K562 (cell line): ENCODE measurements around the gene TULP4. TPM values are rescaled to one million over a fixed set of nuclear protein-coding genes. Genes with fewer than 3 reads are reported as not detected.
A peak's percentile ranks its signal among the peaks of the same experiment; 100 is the strongest.
"Not testable (repeated sequence)": the region's sequence is repeated elsewhere in the genome, so short reads cannot be mapped to it uniquely, and the experiment has no call there.

ENCODE experiments used
- ATAC-seq: fragments of 200-7000 bp; cut with Tn5 transposase; 3 replicates; pipeline ENCODE4 v1.9.1; 2020; ENCODE audit warnings: moderate library complexity
- BruUV-seq: library from RNA; stranded (reverse); fragments of 400-500 nt; replicated peaks from 2 replicates; lab custom pipeline; 2021; lab: Mats Ljungman, UMichigan
- CTCF ChIA-PET: fragments of 300-600 bp; formaldehyde crosslinking; extraction: SDS; loops from one replicate; lab custom pipeline; 2021; ENCODE audit warnings: low intra/inter-chr PET ratio; lab: Yijun Ruan, JAX
- POLR2A ChIA-PET: fragments of 300-600, 350-650 bp; sonication (Branson Sonifier 250); formaldehyde crosslinking; extraction: SDS; loops from one replicate; lab custom pipeline; 2021; ENCODE audit warnings: antibody characterized with exemption, inconsistent platforms; lab: Yijun Ruan, JAX
- DNase-seq, 4 experiments: peaks; one replicate each; pipeline versions ENCODE4 v3.0.0 to v3.0.0-alpha.2; 2011 to 2018; ENCODE audit warnings: low spot score in 3 of 4, mixed read lengths in 3 of 4; ENCODE audit errors: extremely low read depth in 1 of 4
- FAIRE-seq: peaks from 2 replicates; lab custom pipeline; 2011; peaks lifted over from hg19 to GRCh38; lab: Jason Lieb, UNC
- H2AFZ ChIP-seq: 2 replicates; pipeline ENCODE4 v1.6.0; 2011; ENCODE audit warnings: low read depth, low read length, control low read depth, inconsistent platforms
- H3K27ac ChIP-seq: fragments of 200-600 bp; 3 replicates; pipeline ENCODE4 v1.8.0; 2011; ENCODE audit warnings: low read depth, mild to moderate bottlenecking, control low read depth, inconsistent platforms, low read length, moderate library complexity, mixed read lengths; ENCODE audit errors: extremely low read depth
- H3K27me3 ChIP-seq, 2 experiments: fragments of 300-600 bp in 1 of 2; 2 replicates in 1 of 2; 3 replicates in 1 of 2; pipeline versions ENCODE4 v1.6.0 to v1.8.0; 2011; ENCODE audit warnings: inconsistent platforms in 2 of 2, low read length in 2 of 2, mild to moderate bottlenecking in 1 of 2, mixed read lengths in 1 of 2, moderate library complexity in 1 of 2; ENCODE audit not compliant: control insufficient read depth in 2 of 2, insufficient read depth in 2 of 2
- H3K36me3 ChIP-seq: fragments of 300-600 bp; 3 replicates; pipeline ENCODE4 v1.8.0; 2011; ENCODE audit warnings: mild to moderate bottlenecking, low read length, inconsistent platforms; ENCODE audit not compliant: control insufficient read depth, insufficient read depth
- H3K4me1 ChIP-seq, 2 experiments: fragments of 200-600 bp in 1 of 2; replicated peaks in 1 of 2; 2 replicates in 1 of 2; 3 replicates in 1 of 2; pipeline versions ENCODE4 v1.5.1 to v1.8.0; 2011; ENCODE audit warnings: inconsistent platforms in 2 of 2, low read length in 2 of 2, mild to moderate bottlenecking in 1 of 2, mixed read lengths in 1 of 2, moderate library complexity in 1 of 2; ENCODE audit not compliant: control insufficient read depth in 2 of 2, insufficient read depth in 2 of 2
- H3K4me2 ChIP-seq: 2 replicates; pipeline ENCODE4 v1.6.1; 2011; ENCODE audit warnings: low read length, control low read depth, inconsistent platforms, mixed read lengths; ENCODE audit not compliant: insufficient read depth
- H3K4me3 ChIP-seq: fragments of 200-600 bp; sonication (generic), shearing (Covaris generic); 2 replicates; pipeline ENCODE4 v1.5.1; 2016; ENCODE audit warnings: control low read depth, inconsistent platforms
- H3K79me2 ChIP-seq: fragments of 200-600 bp; 3 replicates; pipeline ENCODE4 v1.8.0; 2011; ENCODE audit warnings: low read length, inconsistent platforms; ENCODE audit not compliant: control insufficient read depth, insufficient read depth
- H3K9ac ChIP-seq, 2 experiments: 2 replicates each; pipeline versions ENCODE4 v1.6.0 to v1.6.1; 2011; ENCODE audit warnings: low read depth in 2 of 2, low read length in 2 of 2, control low read depth in 1 of 2, inconsistent platforms in 1 of 2, mild to moderate bottlenecking in 1 of 2, mixed read lengths in 1 of 2; ENCODE audit not compliant: insufficient read depth in 1 of 2
- H3K9me1 ChIP-seq: one replicate; pipeline ENCODE4 v1.6.0; 2011; ENCODE audit warnings: inconsistent platforms, mild to moderate bottlenecking, low read length, moderate library complexity; ENCODE audit not compliant: control insufficient read depth, insufficient read depth
- H3K9me3 ChIP-seq: replicated peaks from 2 replicates; pipeline ENCODE4 v1.5.1; 2011; ENCODE audit warnings: low read depth, low read length, inconsistent platforms; ENCODE audit not compliant: control insufficient read depth, insufficient read depth
- H4K20me1 ChIP-seq: replicated peaks from 2 replicates; pipeline ENCODE4 v1.6.1; 2011; ENCODE audit warnings: low read length, inconsistent platforms, mixed read lengths; ENCODE audit not compliant: control insufficient read depth, insufficient read depth
- ATF1 ChIP-seq, 2 experiments: fragments of 450-650 bp in 1 of 2; IDR thresholded peaks; 2 replicates each; pipeline ENCODE4 v1.6.1; 2016; ENCODE audit warnings: missing compliant biosample characterization in 1 of 2, missing genetic modification characterization in 1 of 2
- BCOR ChIP-seq: fragments of 450-650 bp; IDR thresholded peaks from 2 replicates; pipeline ENCODE4 v1.6.1; 2016
- FOXP1 ChIP-seq: sonication (generic); formaldehyde crosslinking; IDR thresholded peaks from 2 replicates; pipeline ENCODE4 v1.8.0; 2022; ENCODE audit warnings: mild to moderate bottlenecking, missing genetic modification reagents
- HNRNPL ChIP-seq: fragments of 200-400 bp; formaldehyde crosslinking; IDR thresholded peaks from 2 replicates; pipeline ENCODE4 v1.6.1; 2017; ENCODE audit warnings: low read depth, mild to moderate bottlenecking, low read length
- MCM3 ChIP-seq: fragments of 450-650 bp; IDR thresholded peaks from 2 replicates; pipeline ENCODE4 v1.6.1; 2016
- MYC ChIP-seq, 2 experiments: fragments of 250-450 bp in 1 of 2; sonication (Bioruptor Pico) in 1 of 2; IDR thresholded peaks; 2 replicates each; pipeline versions ENCODE4 v1.5.1 to v1.6.1; 2012 to 2021; ENCODE audit warnings: low read depth in 2 of 2, borderline replicate concordance in 1 of 2, improper control_type of control experiment in 1 of 2, low read length in 1 of 2, mild to moderate bottlenecking in 1 of 2, moderate library complexity in 1 of 2
- SUPT5H ChIP-seq: fragments of 450-650 bp; IDR thresholded peaks from 2 replicates; pipeline ENCODE4 v1.6.1; 2016
- TAL1 ChIP-seq: fragments of 450-650 bp; IDR thresholded peaks from 2 replicates; pipeline ENCODE4 v1.6.1; 2016; ENCODE audit warnings: mild to moderate bottlenecking
- ZNF146 ChIP-seq: IDR thresholded peaks from one replicate; pipeline ENCODE4 v1.6.1; 2018; ENCODE audit warnings: missing compliant biosample characterization; ENCODE audit not compliant: unreplicated experiment
- ZNF668 ChIP-seq: fragments of 250-450 bp; sonication (Bioruptor Pico); IDR thresholded peaks from 2 replicates; pipeline ENCODE4 v1.8.0; 2022; ENCODE audit warnings: mild to moderate bottlenecking, inconsistent platforms
- WGBS: fragments of 100-300 bp; shearing (Covaris generic); methylation state at CpG from one replicate; pipeline ENCODE4 v1.1.6; 2016; ENCODE audit warnings: low coverage, mixed read lengths; ENCODE audit not compliant: insufficient coverage; ENCODE audit errors: missing lambda C conversion rate; 5-methylcytosine and 5-hydroxymethylcytosine counted together
- in situ Hi-C: fragments of 300-500 bp; cut with MboI; formaldehyde crosslinking; loops from 4 replicates; pipeline ENCODE4 v1.15.0; 2018; ENCODE audit warnings: inconsistent platforms, mixed read lengths
- intact Hi-C: fragments of 100-400 bp; cut with micrococcal nuclease; formaldehyde crosslinking; loops from 2 replicates; pipeline ENCODE4 v1.14.2; 2022
- polyA plus RNA-seq, 8 experiments: library from polyadenylated mRNA; depleted of rRNA in 4 of 8; stranded (reverse) in 5 of 8; unstranded in 3 of 8; fragments of >200 nt; fragmentation: Nextera tagmentation in 2 of 8; fragmentation: Illumina TruSeq in 1 of 8; extraction: Ambion mirVana in 2 of 8; extraction: Trizol in 1 of 8; gene quantifications; 2 replicates each; pipeline versions ENCODE4 v1.2.1 to v1.2.3, GENCODE V29; 2011 to 2014; ENCODE audit warnings: inconsistent platforms in 1 of 8, missing spikeins in 1 of 8
- total RNA-seq, 7 experiments: library from RNA; depleted of rRNA in 6 of 7; stranded (reverse); fragments of >200 nt in 6 of 7; fragmentation: Illumina TruSeq in 2 of 7; extraction: Trizol in 2 of 7; gene quantifications; 2 replicates each; pipeline versions ENCODE4 v1.2.1 to v1.2.3, GENCODE V29; 2011 to 2021; ENCODE audit warnings: low replicate concordance in 1 of 7
- TF ChIP-seq, protein P1 (sequence below): fragments of 450-650 bp; IDR thresholded peaks from 2 replicates; pipeline ENCODE4 v1.6.1; 2018; ENCODE audit not compliant: partially characterized antibody

Gene TULP4
- total and polyA plus RNA-seq, 9 of the 15 experiments (the other 6 are each of a cell fraction or from before 2014, with no cell fraction given) = 1.2 to 50.4 (median 11.0) TPM

DNA sequence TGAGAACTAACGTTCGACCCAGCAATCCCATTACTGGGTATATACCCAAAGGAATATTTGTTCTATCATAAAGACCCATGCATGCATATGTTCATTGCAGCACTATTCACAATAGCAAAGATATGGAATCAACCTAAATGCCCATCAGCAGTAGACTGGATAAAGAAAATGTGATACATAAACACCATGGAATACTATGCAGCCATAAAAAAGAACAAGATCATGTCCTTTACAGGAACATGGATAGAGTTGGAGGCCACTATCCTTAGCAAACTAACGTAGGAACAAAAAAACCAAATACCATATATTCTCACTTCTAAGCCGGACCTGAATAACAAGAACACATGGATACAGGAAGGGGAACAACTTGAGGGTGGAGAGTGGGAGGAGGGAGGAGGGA is 165.5 kb downstream of the TULP4 start:
- H3K9ac ChIP-seq, H3K4me3 ChIP-seq, CTCF ChIA-PET, H2AFZ ChIP-seq, in situ Hi-C loops, BruUV-seq, H3K4me2 ChIP-seq, DNase-seq, FAIRE-seq, H3K9me3 ChIP-seq, H3K27me3 ChIP-seq, POLR2A ChIA-PET, H3K9me1 ChIP-seq, H3K79me2 ChIP-seq, H3K27ac ChIP-seq, ATAC-seq, H4K20me1 ChIP-seq, intact Hi-C loops: not testable (repeated sequence)
- Histone ChIP-seq H3K4me1 (peaks cover 3 to 15% of the 10 kb centered on the region in 2 experiments; a peak in 4 of 5 replicates), H3K36me3 (peaks cover 28% of the 10 kb centered on the region; the same call in 2 of the 3 replicates)
- TF ChIP-seq ZNF146 (CRISPR knock-in tag) = peak; percentile 96
- 0 out of 2 replicates have a peak, but pooled peaks have one; percentile 40 for TF ChIP-seq BCOR
- 86% methylated on average over 4 of the region's 4 CpGs for whole genome bisulfite sequencing

DNA sequence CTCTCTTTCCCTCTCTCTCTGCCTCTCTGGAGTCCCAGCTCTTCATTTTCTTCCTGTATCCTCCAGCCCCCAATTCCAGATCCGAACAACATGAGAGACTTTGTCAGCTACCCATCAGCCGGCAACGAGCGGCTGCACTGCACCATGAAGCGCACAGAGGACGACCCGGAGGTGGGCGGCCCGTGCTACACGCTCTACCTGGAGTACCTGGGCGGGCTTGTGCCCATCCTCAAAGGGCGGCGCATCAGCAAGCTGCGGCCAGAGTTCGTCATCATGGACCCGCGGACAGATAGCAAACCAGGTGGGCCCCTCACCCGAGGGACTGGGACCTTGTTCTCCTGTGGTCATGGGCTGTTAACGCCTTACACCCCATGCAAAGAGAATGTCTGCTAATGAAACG is 168.7 kb downstream of the TULP4 start:
- Histone ChIP-seq H3K4me1 (peaks cover 0 to 3% of the 10 kb centered on the region in 2 experiments; a peak in 3 of 5 replicates), H3K27ac (no peak overlapping the region), H2AFZ (no peak overlapping the region), H3K4me3 (no peak overlapping the region), H4K20me1 (no peaks in the 10 kb centered on the region), H3K27me3 (no peaks in the 10 kb centered on the region), H3K79me2 (no peaks in the 10 kb centered on the region), H3K4me2 (no peak overlapping the region), H3K9me1 (peaks cover 4% of the 10 kb centered on the region), H3K36me3 (peaks cover 28% of the 10 kb centered on the region; the same call in 2 of the 3 replicates), H3K9ac (no peak overlapping the region), H3K9me3 (no peaks in the 10 kb centered on the region)
- CTCF ChIA-PET = no interaction called here
- BruUV-seq = no TSS peak
- in situ Hi-C loops = no loop called here
- ATAC-seq = no peak
- 86% methylated on average over 18 of the region's 20 CpGs for WGBS
- POLR2A ChIA-PET = interaction anchor here (1.0 kb wide), 1 partner anchor 9 kb away, joined by 3 read pairs; no protein-coding TSS in a partner anchor
- FAIRE-seq = no peak
- intact Hi-C loops = no loop called here
- DNase-seq = no peak
- no peak for TF ChIP-seq ATF1 (CRISPR knock-in tag; IDR thresholded peaks at IDR 0.05)
- TF ChIP-seq ATF1 (tag; IDR thresholded peaks at IDR 0.05) = no peak
- no peak for TF ChIP-seq SUPT5H
- TF ChIP-seq, protein P1, sequence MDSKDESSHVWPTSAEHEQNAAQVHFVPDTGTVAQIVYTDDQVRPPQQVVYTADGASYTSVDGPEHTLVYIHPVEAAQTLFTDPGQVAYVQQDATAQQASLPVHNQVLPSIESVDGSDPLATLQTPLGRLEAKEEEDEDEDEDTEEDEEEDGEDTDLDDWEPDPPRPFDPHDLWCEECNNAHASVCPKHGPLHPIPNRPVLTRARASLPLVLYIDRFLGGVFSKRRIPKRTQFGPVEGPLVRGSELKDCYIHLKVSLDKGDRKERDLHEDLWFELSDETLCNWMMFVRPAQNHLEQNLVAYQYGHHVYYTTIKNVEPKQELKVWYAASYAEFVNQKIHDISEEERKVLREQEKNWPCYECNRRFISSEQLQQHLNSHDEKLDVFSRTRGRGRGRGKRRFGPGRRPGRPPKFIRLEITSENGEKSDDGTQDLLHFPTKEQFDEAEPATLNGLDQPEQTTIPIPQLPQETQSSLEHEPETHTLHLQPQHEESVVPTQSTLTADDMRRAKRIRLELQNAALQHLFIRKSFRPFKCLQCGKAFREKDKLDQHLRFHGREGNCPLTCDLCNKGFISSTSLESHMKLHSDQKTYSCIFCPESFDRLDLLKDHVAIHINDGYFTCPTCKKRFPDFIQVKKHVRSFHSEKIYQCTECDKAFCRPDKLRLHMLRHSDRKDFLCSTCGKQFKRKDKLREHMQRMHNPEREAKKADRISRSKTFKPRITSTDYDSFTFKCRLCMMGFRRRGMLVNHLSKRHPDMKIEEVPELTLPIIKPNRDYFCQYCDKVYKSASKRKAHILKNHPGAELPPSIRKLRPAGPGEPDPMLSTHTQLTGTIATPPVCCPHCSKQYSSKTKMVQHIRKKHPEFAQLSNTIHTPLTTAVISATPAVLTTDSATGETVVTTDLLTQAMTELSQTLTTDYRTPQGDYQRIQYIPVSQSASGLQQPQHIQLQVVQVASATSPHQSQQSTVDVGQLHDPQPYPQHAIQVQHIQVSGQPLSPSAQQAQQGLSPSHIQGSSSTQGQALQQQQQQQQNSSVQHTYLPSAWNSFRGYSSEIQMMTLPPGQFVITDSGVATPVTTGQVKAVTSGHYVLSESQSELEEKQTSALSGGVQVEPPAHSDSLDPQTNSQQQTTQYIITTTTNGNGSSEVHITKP = no peak
- TF ChIP-seq HNRNPL = no peak
- TF ChIP-seq ZNF668 (CRISPR knock-in tag) = no peak
- no peak for TF ChIP-seq MYC (IDR thresholded peaks at IDR 0.05; ENCODE audit: low read depth, low read length)
- no peak for TF ChIP-seq MYC (CRISPR knock-in tag; IDR thresholded peaks at IDR 0.05; ENCODE audit: borderline replicate concordance, low read depth)
- no peak for TF ChIP-seq TAL1
- no peak for TF ChIP-seq FOXP1 (CRISPR knock-in tag)
- no peak for TF ChIP-seq MCM3
